ENCODE measurements around the gene POLR3A. TPM values are rescaled to one million over a fixed set of nuclear protein-coding genes. Genes with fewer than 3 reads are reported as not detected.

POLR3A gene
- total RNA-seq, 2 donors from 2014 or later: 20.9 to 22.4 TPM

DNA sequence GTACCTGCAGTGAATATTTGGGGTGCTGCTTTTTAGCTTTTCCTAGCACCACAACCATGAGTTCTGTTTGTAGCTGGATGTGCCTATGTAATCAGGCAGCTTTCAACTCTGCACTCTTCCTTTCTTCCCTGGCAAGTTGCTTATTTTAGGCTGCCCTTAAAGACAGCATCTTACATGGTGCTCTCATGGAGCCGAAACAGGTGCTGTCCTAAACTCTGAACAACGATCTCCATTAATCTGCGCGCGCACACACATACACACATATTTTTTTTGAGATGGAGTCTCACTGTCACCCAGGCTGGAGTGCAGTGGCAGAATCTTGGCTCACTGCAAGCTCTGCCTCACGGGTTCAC, 13.4 kb upstream of the POLR3A start:
- no peaks in the 10 kb centered on the region for H3K9me3 Mint-ChIP-seq
- ATAC-seq (replicated peaks in 1 of 2): peak in 1 of 2 donors; percentile 3
- H3K4me1 Mint-ChIP-seq (ENCODE audit: low read depth): peaks cover 58% of the 10 kb centered on the region
- no peak for DNase-seq
- H3K27ac Mint-ChIP-seq: peak overlapping the region; percentile 59
- no peaks in the 10 kb centered on the region for H3K27me3 Mint-ChIP-seq (ENCODE audit: low read depth)
- no peak overlapping the region for H3K4me3 Mint-ChIP-seq
- peaks cover 15 to 29% of the 10 kb centered on the region in 2 donors for H3K36me3 Mint-ChIP-seq (ENCODE audit: insufficient read depth in 2 of 2)

DNA sequence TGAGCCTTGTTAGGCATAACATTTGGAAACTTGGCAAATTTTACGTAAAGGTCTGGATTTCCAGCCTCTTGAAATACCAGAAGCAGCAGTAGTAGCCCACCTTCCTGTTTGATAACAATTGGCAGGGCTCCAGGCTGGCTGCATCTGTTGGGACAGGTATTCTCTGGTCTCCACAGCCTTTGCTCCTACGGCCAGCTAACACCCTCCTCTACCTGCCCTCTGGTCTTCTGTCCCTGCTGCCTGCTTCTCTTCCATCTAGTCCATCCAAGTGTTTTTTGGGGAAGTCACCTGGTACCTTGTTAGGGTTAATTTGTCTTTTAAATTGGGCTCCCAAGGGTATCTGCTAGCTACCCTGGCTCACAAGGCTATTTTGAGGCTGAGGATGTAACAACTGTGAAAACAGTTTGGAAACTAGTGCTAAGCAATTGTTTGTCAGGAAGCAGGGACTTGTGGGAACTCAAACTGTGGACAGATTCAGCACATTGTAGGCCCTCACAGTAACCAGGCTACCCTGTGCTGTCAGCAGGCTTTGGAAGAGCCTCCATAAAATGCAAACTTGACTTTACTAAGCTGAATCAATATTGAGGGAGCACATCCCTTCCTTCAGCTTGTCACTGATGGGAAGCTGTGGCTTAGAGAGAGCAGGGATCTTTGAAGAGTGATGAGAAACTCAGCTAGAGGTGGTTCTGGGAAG, 12.9 kb upstream of the POLR3A start:
- H3K27me3 Mint-ChIP-seq (ENCODE audit: low read depth): no peaks in the 10 kb centered on the region
- peaks cover 16 to 31% of the 10 kb centered on the region in 2 donors for H3K36me3 Mint-ChIP-seq (ENCODE audit: insufficient read depth in 2 of 2)
- H3K4me1 Mint-ChIP-seq (ENCODE audit: low read depth): peaks cover 59% of the 10 kb centered on the region
- H3K27ac Mint-ChIP-seq: peak overlapping the region; percentile 9
- DNase-seq (no peak), ATAC-seq (replicated peaks in 1 of 2) (peak in 1 of 2 donors; percentile 4)
- H3K9me3 Mint-ChIP-seq: no peaks in the 10 kb centered on the region
- no peak overlapping the region for H3K4me3 Mint-ChIP-seq

DNA sequence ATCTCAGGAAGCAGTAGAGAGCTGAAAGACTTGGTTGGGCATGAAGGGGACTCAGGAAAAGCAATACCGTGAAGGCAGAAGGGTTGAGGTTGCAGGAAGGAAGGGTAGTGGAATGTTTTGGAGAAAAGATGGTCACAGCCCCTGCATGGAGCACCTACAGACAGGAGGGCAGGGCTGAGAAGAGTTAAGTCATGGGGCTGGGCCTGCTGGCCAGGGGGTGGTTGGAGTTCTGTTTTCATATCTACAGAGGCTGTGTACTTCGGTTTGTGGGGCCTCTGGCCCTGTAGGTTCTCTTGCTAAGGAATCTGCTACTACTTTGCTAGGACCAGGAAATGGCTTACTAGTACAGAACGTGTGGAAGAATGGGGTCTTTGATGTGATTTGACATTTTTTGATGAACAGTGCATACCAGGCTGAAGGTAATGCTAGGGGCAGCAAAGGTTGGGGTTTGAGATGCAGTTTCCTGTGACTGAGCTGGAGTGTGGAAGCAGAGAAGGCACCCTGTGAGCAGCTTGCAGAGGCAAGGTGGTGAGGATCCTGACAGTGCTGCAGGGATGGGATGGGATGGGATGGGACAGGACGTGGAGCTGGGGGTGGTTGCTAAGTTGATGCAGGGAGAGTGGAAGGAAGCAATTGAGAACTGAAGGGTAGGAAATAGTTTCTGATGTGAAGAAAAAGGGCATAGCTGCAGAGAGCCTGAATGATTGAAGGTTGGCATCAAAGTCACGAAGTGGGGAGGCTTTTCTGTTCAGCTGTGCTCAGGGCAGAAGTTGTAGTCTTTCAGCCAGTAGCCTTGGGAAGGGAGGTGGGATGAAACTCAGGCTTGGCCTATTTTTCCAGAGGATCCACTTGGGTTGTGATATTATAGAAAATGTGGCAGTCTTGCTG, 12.1 kb upstream of the POLR3A start:
- no peaks in the 10 kb centered on the region for H3K9me3 Mint-ChIP-seq
- H3K27me3 Mint-ChIP-seq (ENCODE audit: low read depth): no peaks in the 10 kb centered on the region
- ATAC-seq (replicated peaks in 1 of 2): peak in 1 of 2 donors; percentile 10

GRCh38 chr10:78039743-78040142, 10.4 kb upstream of the POLR3A start:
- H3K36me3 Mint-ChIP-seq (ENCODE audit: insufficient read depth in 2 of 2): peaks cover 30 to 53% of the 10 kb centered on the region in 2 donors
- H3K4me1 Mint-ChIP-seq (ENCODE audit: low read depth): peaks cover 71% of the 10 kb centered on the region
- H3K9me3 Mint-ChIP-seq: no peaks in the 10 kb centered on the region
- H3K27ac Mint-ChIP-seq: peak overlapping the region; percentile 72
- ATAC-seq (replicated peaks in 1 of 2) (no peak), DNase-seq (no peak)
- H3K27me3 Mint-ChIP-seq (ENCODE audit: low read depth): no peaks in the 10 kb centered on the region
- H3K4me3 Mint-ChIP-seq: peak overlapping the region; percentile 34 to 37

More for the DNA sequence above, 12.1 kb upstream of the POLR3A start:
- no peak overlapping the region for H3K4me3 Mint-ChIP-seq
- peak overlapping the region; percentile 56 for H3K27ac Mint-ChIP-seq
- H3K4me1 Mint-ChIP-seq (ENCODE audit: low read depth): peaks cover 63% of the 10 kb centered on the region
- H3K36me3 Mint-ChIP-seq (ENCODE audit: insufficient read depth in 2 of 2): peaks cover 23 to 37% of the 10 kb centered on the region in 2 donors
- DNase-seq: no peak

GRCh38 chr10:78038791-78039547, 9.7 kb upstream of the POLR3A start:
- Mint-ChIP-seq H3K27me3 (ENCODE audit: low read depth) (no peaks in the 10 kb centered on the region), H3K9me3 (no peaks in the 10 kb centered on the region), H3K4me1 (ENCODE audit: low read depth) (peaks cover 68% of the 10 kb centered on the region), H3K27ac (peak overlapping the region; percentile 72), H3K4me3 (peak overlapping the region; percentile 4 to 37), H3K36me3 (ENCODE audit: insufficient read depth in 2 of 2) (peaks cover 37 to 57% of the 10 kb centered on the region in 2 donors)
- ATAC-seq (replicated peaks in 1 of 2) (no peak), DNase-seq (no peak)

DNA sequence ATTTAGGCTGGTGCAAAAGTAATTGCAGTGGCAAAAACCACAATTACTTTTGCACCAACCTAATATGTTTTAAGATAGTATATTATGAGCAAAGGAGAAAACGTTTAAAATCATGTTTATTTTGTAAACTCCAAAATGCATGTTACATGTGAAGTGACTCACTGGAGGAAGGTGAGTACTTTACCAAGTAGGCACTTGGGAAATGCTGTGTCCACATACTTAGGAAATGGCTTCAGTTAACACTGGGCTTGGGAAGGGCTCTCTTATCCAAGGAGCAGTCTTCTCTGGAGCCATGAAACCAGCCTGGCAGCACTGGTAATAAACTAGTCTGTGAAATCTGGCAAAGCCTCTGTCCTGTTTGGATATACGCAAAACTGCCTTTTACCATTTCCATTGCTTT, 8.8 kb upstream of the POLR3A start:
- H3K4me1 Mint-ChIP-seq (ENCODE audit: low read depth): peaks cover 66% of the 10 kb centered on the region
- H3K27ac Mint-ChIP-seq: no peak overlapping the region
- no peak for DNase-seq
- no peaks in the 10 kb centered on the region for H3K9me3 Mint-ChIP-seq
- peaks cover 37 to 57% of the 10 kb centered on the region in 2 donors for H3K36me3 Mint-ChIP-seq (ENCODE audit: insufficient read depth in 2 of 2)
- no peaks in the 10 kb centered on the region for H3K27me3 Mint-ChIP-seq (ENCODE audit: low read depth)
- no peak for ATAC-seq (replicated peaks in 1 of 2)
- H3K4me3 Mint-ChIP-seq: peak overlapping the region in 1 of 2 donors; percentile 79

- Mint-ChIP-seq H3K9me3 (no peaks in the 10 kb centered on the region), H3K36me3 (ENCODE audit: insufficient read depth in 2 of 2) (peaks cover 31 to 46% of the 10 kb centered on the region in 2 donors), H3K4me3 (peak overlapping the region; percentile 78 to 79), H3K4me1 (ENCODE audit: low read depth) (peaks cover 59% of the 10 kb centered on the region), H3K27ac (peak overlapping the region; percentile 87), H3K27me3 (ENCODE audit: low read depth) (no peaks in the 10 kb centered on the region)
- ATAC-seq (replicated peaks in 1 of 2) (no peak), DNase-seq (no peak)
These were observed 6.7 kb upstream of the POLR3A start for GRCh38 chr10:78035933-78036583.

GRCh38 chr10:78035437-78035836, 6.1 kb upstream of the POLR3A start:
- ATAC-seq (replicated peaks in 1 of 2) (no peak), DNase-seq (no peak)
- H3K4me3 Mint-ChIP-seq: peak overlapping the region; percentile 78 to 79
- no peaks in the 10 kb centered on the region for H3K9me3 Mint-ChIP-seq
- H3K27me3 Mint-ChIP-seq (ENCODE audit: low read depth): no peaks in the 10 kb centered on the region
- H3K27ac Mint-ChIP-seq: peak overlapping the region; percentile 87
- peaks cover 53% of the 10 kb centered on the region for H3K4me1 Mint-ChIP-seq (ENCODE audit: low read depth)
- H3K36me3 Mint-ChIP-seq (ENCODE audit: insufficient read depth in 2 of 2): peaks cover 26 to 40% of the 10 kb centered on the region in 2 donors

DNA sequence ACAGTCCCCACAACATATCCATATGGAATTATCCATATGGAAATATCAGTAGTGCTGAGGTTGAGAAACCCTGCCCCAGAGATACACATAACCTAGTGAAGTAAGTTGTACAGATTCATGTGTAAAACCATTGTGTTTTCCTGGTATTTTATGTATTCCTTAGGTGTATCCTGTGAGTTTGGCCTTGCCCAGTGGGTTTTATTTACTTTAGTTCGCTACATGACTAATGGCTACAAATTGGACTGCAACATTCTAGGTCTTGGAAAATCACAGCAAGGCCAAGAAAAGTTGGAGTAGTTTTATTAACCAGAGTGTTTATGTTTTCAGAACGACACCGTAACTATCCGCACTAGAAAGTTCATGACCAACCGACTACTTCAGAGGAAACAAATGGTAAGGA, 5.7 kb upstream of the POLR3A start:
- peak overlapping the region; percentile 78 to 79 for H3K4me3 Mint-ChIP-seq
- H3K36me3 Mint-ChIP-seq (ENCODE audit: insufficient read depth in 2 of 2): peaks cover 26 to 36% of the 10 kb centered on the region in 2 donors
- no peaks in the 10 kb centered on the region for H3K27me3 Mint-ChIP-seq (ENCODE audit: low read depth)
- H3K4me1 Mint-ChIP-seq (ENCODE audit: low read depth): peaks cover 53% of the 10 kb centered on the region
- DNase-seq: no peak
- H3K27ac Mint-ChIP-seq: peak overlapping the region; percentile 87
- no peak for ATAC-seq (replicated peaks in 1 of 2)
- H3K9me3 Mint-ChIP-seq: no peaks in the 10 kb centered on the region

DNA sequence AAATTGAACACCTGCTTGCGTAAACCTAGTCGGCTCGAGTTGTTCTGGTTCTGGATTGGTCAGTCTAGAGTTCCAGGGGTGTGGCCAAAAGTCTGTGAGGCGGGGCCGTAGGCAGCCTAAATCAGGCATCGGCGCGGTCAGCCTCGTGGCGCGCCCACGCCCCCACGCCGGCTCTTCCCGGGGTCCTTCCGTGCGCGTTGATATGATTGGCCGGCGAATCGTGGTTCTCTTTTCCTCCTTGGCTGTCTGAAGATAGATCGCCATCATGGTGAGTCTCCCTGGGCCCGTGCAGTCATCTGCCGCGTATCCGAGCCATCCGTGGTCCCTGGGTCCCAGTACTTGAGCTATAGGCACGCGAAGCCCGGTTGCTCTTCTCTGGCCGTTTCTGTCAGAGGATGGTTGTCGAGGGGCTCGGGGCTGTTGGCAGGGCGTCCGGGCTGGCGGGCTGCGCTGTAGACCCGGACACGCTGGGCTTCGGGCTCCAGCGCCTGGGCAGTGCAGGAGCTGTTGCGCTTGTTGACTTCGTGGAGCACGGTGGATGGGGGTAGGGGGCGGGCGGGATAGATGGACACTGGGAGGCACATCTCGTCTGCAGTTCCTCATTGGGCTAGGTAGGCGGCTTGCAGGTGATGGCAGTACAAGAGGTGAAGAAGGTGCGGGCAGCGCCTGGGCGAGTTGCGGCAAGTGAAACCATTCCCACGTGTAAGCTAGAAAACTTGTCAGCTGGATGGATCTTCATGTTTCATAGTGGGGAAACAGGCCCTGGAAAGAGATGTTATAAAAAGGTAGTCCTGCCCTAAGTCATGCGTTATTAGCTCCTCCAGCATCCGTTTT, 4.5 kb upstream of the POLR3A start, which contains the start of gene RPS24:
Gene RPS24 (plus strand): TSS at position 227 of the 834 bp plus-strand sequence. CDS start 39 bp downstream, at position 266.
- H3K36me3 Mint-ChIP-seq (ENCODE audit: insufficient read depth in 2 of 2): peaks cover 28 to 35% of the 10 kb centered on the region in 2 donors
- H3K4me1 Mint-ChIP-seq (ENCODE audit: low read depth): peaks cover 51% of the 10 kb centered on the region

DNA sequence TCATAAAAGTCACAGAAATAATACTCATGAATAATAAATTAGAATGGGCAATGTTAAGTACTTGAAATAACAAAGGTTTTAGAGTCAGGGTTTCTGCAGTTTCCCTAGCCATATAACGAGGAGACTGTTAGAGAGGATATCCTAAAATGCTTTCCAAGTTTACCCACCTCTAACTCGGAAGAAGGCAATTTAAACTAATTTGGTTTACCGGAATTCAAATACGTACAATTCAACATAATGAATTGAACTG, 4.0 kb upstream of the POLR3A start:
- peaks cover 28 to 34% of the 10 kb centered on the region in 2 donors for H3K36me3 Mint-ChIP-seq (ENCODE audit: insufficient read depth in 2 of 2)
- H3K27me3 Mint-ChIP-seq (ENCODE audit: low read depth): no peaks in the 10 kb centered on the region
- DNase-seq (no peak), ATAC-seq (replicated peaks in 1 of 2) (no peak)
- no peaks in the 10 kb centered on the region for H3K9me3 Mint-ChIP-seq
- peak overlapping the region; percentile 78 to 79 for H3K4me3 Mint-ChIP-seq
- peaks cover 53% of the 10 kb centered on the region for H3K4me1 Mint-ChIP-seq (ENCODE audit: low read depth)
- peak overlapping the region; percentile 87 for H3K27ac Mint-ChIP-seq

More for the DNA sequence above, 4.5 kb upstream of the POLR3A start, which contains the start of gene RPS24:
- peak; percentile 96 for DNase-seq
- Mint-ChIP-seq H3K9me3 (no peaks in the 10 kb centered on the region), H3K27me3 (ENCODE audit: low read depth) (no peaks in the 10 kb centered on the region), H3K27ac (peak within 1 kb of the TSS; percentile 87), H3K4me3 (peak within 1 kb of the TSS; percentile 78 to 79)
- ATAC-seq (replicated peaks in 1 of 2): peak; percentile 87 to 88

Data from activated T-cell treated with anti-CD3 and anti-CD28 coated beads, Interleukin-2, amount 50 U/mL, for 72 hours (primary cell).